Fibroblast of skin of back (primary cell): ENCODE data around the gene CNOT1.
"Not testable (repeated sequence)": the region's sequence is repeated elsewhere in the genome, so short reads cannot be mapped to it uniquely, and the experiment has no call there.

Experiments
- DNase-seq: peaks from one replicate; pipeline ENCODE4 v3.0.0-alpha.2; 2013

Gene CNOT1

DNA sequence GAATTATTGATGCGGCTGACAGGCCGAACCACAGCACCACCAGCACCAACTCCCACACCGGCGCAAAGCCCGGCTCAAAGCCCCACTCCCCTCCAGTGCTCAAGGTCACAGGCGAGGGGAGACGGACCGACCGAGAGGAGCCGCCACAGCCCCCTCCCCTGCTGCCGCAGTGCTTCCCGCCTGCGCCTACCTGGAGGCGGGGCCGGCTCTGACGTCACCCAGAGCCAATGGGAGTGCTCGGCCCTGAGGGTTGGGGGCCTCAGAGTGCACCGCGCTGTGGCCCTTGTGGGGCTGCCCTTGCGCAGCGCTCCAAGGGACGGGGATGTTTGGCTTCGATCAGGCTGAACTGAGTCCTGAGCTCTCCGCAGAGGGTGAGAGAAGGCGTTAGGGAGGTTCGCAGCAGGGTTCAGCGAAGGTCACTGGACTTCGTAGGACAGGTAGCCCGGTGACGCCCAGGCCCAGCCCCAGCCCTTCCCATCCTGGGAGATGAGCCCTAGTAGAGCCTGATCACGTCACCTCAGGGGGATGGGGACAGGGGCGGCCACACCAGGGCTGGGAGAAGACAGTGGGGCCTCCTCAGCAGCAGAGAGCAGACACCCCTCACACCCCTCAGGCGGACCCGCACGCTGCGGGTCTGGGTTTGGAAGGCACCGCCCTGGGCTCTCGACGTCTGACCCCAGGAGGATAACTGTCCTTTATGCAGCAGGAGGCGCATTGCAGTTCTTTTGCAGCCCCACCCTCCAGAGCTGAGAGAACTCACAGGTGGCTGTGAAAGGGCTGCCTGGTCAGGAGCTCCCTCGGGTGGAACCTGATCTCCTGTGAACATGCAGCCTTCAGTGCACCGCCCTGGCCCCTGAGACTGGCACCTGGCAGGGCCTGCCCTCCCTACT, 128.1 kb downstream of the CNOT1 start:
- DNase-seq = no peak

- no peak for DNase-seq
Observed at GRCh38 chr16:58500430-58501241, 129.0 kb downstream of the CNOT1 start.

GRCh38 chr16:58499615-58500351, 129.8 kb downstream of the CNOT1 start, which contains the start of gene NDRG4:
Gene NDRG4 (plus strand): TSS chr16:58500143. CDS start chr16:58500249, 106 bp downstream.
- DNase-seq = peak; percentile 85

DNA sequence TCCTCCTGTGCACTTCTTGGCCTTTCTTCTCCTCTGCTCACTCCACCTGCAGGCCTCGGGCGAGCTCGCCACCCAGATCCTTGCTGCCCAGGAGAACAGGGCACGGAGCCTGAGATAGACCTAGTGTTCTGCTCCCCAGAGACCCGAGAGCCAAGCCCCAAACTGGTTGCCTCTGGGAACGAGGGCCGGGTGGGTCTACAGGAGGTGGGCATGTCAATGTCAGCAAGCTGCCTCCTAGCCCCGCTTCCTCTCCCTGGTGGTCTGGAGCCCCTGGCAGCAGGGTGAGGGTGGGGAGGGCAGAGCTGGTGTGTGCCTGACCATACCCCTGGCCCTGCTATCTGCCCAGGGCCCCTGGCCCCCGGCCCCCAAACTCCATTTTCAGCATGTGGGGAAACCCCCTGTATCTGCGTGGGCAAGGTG, 130.5 kb downstream of the CNOT1 start:
- no peak for DNase-seq

DNA sequence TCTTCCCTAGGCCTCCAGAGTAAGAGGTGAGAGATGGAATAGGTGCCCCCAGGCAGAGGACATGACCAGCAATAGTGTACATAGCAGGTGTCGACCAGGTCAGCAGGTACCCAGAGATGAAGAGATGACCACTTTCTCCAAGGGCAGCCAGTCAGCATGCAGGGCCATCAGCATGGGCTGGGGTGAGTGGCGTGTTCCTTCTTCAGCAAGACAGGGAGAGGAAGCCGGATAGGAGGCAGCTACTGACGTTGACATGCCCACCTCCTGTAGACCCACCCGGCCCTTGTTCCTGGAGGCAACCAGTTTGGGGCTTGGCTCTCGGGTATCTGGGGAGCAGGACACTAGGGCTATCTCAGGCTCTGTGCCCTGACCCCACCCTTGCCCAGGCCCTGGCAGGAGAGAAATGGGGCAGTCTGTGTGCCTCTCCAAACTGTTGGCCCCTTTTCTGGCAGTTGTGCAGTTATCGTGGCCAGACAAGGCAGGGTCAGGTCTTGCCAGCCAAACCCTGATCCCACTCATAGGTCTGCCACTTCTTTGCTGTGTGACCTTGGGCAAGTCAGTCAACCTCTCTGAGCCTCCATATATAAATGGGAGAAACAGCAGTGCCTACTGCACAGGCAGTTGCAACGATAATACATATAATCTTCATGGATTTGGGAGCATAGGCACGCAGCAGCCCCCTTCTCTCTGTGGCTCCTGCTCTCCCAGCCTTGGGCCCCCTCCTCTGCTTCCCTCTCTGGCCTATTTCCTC, 131.1 kb downstream of the CNOT1 start:
- no peak for DNase-seq

DNA sequence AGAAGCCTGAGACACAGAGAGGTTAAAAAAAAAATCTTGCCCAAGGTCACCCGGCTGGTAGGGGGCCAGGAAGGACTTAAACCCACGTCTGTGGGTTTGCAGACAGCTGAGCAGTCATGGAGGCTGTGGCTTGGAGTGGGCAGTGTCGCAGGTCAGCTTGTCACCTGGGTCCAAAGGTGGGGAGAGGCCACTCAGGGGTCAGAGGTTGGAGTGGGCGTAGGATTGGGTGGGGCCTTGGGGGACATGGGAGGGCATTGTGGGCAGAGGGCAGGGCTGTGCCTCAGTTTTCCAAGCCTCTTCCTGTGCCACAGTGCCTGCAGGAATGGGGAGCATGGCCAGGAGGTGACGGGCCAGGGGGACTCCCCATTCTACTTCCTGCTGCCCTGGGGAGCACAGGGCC, 131.7 kb downstream of the CNOT1 start:
- no peak for DNase-seq

GRCh38 chr16:58497468-58497867, 132.2 kb downstream of the CNOT1 start:
- no peak for DNase-seq

DNA sequence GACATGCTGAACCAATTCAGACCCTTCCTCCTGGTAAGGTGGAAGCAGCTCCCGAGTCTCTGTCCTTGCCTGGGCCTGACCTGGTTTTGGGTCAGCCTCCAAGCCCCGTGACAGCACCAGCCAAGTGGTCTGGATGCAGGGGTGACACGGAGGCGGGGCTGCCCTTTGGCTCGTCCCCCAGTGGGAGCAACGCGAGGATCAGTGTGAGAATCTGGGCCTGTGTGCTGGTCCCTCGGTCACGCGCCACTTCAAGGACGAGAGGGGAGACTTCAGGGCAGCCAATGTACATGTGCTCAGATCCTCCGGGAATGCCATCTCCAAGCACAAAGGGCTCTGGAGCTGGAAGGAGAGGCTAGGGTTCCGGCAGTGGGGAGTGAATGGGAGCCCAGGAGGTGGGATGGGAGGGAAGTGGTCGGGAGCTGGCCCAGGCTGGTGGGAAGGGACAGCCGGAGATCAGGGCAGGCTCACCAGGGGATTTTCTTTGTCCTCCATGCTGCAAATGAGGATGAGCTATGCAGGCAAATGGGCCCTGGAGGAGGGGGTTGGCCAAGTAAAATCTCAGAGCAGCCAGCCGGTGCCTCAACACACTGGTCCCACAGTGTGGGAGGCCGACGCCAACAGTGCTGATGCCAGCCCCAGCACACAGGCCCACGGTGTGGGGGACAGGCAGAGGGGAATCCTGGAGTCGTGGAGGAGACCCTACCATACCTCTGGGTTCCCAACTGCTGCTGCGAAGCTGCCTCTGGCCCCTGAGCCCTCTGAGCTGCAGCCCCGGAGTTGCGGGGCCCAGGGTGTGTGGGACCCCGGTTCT, 133.9 kb downstream of the CNOT1 start:
- DNase-seq = no peak

DNA sequence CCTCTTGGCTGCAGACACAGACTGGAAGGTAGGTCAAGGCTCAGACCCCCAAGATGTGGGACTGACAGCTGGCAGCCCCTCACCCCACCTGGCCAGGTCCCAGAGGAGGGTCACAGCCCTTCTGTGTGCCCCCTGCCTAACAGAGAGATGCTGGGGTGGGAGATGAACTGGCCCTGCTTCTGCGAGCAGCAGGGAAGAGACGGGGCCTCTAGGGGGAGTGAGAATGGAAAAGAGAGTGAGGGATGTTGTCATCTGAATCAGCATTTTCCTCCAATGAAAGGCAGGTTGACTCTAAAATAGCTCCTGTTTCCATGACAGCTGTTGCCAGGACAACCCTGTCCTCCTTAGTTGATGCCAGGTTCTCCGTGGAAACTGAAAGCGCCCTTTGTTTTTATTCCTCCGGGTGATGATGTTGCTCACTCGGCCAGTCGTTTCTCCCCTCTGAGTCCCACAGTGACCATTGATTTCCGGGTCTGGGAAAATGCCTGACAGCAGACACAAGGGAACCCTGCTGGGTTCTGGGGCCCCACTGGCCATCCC, 134.6 kb downstream of the CNOT1 start:
- peak; percentile 95 for DNase-seq

DNA sequence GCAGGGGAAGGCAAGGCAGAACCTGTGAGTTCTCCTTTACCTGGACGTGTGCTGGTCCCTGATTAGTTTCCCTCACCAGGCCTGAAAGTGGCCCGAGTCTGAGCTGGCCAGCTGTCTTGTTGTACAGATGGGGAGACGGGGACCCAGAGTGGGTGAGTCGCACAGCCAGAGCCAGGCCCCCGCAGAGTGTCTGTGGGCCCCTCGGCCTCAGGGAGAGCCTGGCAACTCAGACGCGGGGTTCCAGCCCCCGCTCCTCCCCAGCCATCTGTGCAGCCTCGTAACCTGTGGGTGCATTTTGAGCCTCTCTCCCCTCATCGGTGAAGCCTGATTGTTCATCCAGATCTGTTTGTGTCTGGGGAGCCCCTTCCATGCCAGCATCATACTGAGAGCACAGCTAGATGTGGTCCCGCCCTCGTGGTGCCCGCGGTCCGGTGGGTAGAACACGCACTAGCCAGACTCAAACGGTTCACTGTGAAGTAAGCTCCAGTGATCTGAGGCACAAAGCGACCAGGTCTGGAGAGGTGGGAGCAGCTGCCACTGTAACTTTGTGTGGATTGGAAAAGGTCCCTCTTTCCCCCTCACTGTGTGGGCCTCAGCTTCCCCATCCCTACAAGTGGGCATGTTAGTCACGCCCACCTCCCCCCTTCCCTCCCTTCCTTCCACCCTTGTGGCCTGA, 135.7 kb downstream of the CNOT1 start:
- DNase-seq = no peak

- no peak for DNase-seq
Observed at GRCh38 chr16:58492735-58493134, 136.9 kb downstream of the CNOT1 start.

GRCh38 chr16:58492066-58492465, 137.6 kb downstream of the CNOT1 start:
- no peak for DNase-seq

DNA sequence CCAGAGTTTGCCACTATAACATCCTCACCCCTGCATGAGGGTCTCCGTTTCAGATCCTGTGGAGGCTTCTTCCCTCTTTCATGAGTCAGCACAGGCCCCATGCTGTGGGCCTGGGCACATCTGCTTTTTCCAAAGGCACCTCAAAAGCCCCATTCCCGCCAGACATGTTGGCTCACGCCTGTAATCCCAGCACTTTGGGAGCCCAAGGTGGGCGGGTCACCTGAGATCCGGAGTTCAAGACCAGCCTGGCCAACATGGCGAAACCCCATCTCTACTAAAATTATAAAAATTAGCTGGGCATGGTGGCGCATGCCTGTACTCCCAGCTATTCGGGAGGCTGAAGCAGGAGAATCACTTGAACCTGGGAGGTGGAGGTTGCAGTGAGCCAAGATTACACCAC, 139.1 kb downstream of the CNOT1 start:
- DNase-seq = not testable (repeated sequence)

DNA sequence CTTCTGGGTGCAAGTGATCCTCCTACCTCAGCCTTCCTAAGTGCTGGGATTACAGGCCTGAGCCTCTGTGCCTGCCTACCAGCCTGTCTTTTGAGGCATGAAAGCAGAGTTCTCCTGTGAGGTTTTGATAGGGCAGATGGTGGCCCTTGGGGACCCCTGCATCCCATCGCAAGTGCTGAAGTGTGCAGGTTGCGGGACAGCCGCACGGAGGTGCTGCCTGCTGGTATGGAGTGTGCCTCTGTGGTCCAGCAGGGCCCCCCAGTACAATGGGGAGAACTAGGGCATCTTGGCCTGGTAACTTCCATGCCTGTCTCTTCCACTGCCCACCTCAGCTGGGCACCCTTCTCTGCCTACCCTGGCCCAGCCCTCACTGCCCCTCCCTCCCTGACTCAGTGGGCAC, 139.6 kb downstream of the CNOT1 start:
- DNase-seq = no peak

GRCh38 chr16:58488531-58488930, 141.1 kb downstream of the CNOT1 start:
- no peak for DNase-seq

- peak; percentile 73 for DNase-seq
Observed at GRCh38 chr16:58487566-58488351, 141.9 kb downstream of the CNOT1 start.

DNA sequence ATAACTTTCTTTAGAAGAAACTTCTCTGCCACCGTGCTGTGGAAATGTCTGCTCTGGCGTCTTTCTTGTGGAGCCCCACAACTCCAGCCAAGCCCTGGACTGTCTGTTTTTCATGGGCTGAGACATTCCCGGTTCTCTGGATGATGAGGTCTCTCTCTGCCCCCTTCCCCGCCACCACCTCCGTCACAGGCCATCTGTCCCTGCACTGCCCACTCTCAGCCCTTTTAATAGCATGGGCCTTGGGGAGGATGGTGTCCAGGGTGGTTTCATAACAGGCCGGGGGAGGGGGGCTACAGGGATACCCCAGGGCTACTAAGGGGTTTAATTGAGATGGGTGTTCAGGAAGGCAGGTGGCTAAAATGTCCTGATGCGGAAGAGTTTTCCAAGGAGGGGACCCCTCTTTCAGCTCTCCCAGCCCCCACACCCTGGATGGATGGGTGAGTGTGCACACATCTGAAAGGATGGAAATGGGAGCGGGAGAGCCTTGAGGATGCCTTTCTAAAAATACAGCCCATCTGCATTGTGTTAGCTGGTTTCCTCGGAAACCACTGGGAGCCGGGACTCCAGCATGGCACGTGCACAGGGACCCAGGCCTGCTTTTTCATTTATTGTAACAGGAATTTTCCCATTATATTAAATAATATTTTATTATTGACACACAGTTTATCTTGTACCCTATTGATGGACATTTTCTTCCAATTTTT, 144.3 kb downstream of the CNOT1 start:
- DNase-seq = no peak

GRCh38 chr16:58481931-58482330, 147.7 kb downstream of the CNOT1 start:
- no peak for DNase-seq
